GM13976 (cell line): Measurements from ENCODE around the gene CDH3.

Source experiments
- DNase-seq: peaks from one replicate; pipeline ENCODE4 v3.0.0; 2012; ENCODE audit warnings: low spot score
- CTCF ChIP-seq: IDR thresholded peaks from 2 replicates; pipeline ENCODE4 v1.5.1; 2012; ENCODE audit warnings: borderline replicate concordance, mild to moderate bottlenecking; ENCODE audit not compliant: insufficient read depth; ENCODE audit errors: extremely low read depth, missing control alignments, control extremely low read depth
- in situ Hi-C: fragments of 300-500 bp; cut with MboI; formaldehyde crosslinking; loops from one replicate; pipeline ENCODE4 v1.12.0; 2022; ENCODE audit warnings: low sequenced_read_pairs, mixed read lengths, inconsistent platforms; ENCODE audit not compliant: unreplicated experiment

The CDH3 gene

DNA sequence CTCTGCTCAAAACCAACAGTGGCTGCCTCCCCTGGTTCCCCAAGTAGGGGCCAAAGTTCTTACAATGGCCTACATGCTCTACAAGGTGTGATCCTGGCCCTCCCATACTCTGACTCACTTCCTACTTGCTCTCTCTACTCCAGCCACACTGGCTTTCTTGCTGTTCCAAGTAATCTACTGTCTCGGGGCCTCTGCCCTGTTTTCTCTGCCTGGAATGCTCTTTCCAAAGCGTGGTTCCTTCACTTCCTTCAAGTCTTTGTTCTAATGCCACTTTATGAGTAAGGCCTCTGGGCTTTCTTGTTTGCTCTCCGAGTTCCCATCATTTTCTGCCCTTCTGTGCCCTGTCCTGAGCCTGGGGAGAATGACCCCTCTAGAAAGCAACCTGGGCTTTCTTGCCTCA, 4.1 kb upstream of the CDH3 start:
- in situ Hi-C loops: no loop called here
- no peak for TF ChIP-seq CTCF
- no peak for DNase-seq

DNA sequence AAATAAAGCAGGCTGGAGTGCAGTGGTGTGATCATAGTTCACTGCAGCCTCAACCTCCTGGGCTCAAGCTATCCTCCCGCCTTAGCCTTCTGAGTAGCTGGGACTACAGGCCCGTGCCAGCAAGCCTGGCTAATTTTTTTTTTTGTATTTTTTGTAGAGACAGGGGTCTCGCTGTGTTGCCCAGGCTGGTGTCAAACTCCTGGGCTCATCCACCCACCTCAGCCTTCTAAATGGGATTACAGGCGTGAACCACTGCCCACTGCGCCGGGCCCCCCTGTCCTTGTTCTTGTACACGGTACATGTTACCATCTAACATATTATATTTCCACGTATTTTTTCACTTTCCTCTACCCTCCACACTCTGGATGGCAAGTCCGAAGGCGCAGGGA, 3.1 kb upstream of the CDH3 start:
- in situ Hi-C loops: no loop called here
- TF ChIP-seq CTCF: no peak
- no peak for DNase-seq

GRCh38 chr16:68642436-68643101, 2.5 kb upstream of the CDH3 start:
- in situ Hi-C loops: no loop called here
- TF ChIP-seq CTCF: no peak
- DNase-seq: no peak

DNA sequence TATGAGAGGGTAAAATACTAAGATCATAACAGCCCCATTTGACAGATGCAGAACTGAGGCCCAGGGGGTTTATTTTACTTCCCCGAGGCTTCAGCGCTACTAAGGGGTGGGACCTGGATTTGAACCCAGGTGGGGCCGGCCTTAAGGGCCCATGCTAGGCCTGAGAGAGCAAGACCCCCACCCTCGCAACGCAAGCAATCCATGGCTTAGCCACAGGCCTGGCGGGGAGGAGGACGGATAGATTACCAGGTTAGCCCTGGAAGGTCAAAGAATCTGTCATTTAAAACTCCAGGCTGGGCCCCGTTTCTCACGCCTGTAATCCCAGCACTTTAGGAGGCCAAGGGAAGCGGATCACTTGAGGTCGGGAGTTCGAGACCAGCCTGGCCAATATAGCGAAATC, 1.9 kb upstream of the CDH3 start:
- DNase-seq: no peak
- in situ Hi-C loops: no loop called here

DNA sequence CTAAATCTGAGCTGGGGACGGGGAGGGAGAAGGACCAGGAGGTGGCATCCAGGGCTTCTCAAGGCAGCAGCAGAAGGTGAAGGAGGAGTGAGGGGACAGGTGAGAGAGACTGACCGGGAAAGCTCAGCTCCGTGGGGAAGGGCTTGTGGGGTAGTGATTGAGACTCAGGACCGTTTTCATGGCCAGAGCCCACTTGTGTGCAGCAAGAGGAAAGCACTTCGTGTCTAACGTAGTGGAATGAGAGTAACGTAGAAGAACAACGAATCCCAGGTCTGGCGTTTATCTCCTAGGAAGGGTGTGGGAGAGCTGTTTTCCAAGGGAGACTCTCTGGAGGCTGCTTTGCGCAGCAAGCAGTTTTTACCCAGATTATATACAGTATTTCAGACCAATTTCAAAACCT, 1.3 kb upstream of the CDH3 start:
- TF ChIP-seq CTCF: no peak
- in situ Hi-C loops: no loop called here
- DNase-seq: no peak

More for the DNA sequence above, 1.9 kb upstream of the CDH3 start:
- TF ChIP-seq CTCF: no peak

DNA sequence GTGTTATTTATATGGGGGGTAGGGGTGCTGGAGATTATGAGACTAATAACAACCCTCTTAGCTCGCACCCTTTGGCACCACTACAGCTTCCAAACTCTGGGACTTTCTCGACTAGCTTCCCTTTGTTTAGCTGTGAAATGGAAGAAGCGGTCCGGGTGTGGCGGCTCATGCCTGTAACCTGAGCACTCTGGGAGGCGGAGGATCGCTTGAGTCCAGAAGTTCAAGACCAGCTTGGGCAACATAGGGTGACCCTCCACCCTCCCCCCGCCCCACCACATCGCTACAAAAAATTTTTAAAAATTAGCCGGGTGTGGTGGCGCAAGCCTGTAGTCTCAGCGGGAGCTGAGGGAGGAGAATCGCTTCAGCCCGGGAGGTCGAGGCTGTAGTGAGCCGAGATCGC, 814 bp upstream of the CDH3 start:
- in situ Hi-C loops: no loop called here
- TF ChIP-seq CTCF: no peak
- DNase-seq: no peak

GRCh38 chr16:68645494-68646388, 631 bp downstream of the CDH3 start:
- no peak for TF ChIP-seq CTCF
- peak; percentile 46 for DNase-seq
- in situ Hi-C loops: no loop called here
